ENCODE results near the gene PTGES2. TPM values are rescaled to one million over a fixed set of nuclear protein-coding genes. Genes with fewer than 3 reads are reported as not detected.

PTGES2 gene
- total and polyA plus RNA-seq, 9 of the 15 experiments (the other 6 are each of a cell fraction or from before 2014, with no cell fraction given): 2.4 to 196 (median 90.1) TPM

DNA sequence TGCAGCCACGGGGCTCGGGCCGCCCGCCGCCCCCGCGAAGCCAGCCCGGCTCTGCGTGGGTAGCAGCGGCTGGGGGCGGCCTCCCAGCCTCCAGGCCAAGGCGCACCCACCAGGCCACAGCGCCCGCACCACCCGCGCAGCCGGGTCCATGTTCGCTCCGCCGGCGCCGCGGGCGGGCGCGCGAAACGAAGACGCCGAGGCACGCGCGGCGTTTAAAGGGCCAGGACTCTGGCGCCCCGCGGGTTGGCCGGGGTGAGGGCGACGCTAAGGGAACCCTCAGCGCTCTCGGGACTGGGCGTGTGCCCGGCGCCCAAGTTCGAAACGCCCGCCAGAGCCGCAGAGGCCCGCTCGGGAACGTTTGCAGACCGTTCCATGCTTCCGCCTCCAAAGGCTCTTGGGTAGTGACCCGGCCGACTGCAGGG lies at the start of gene PTGES2 (continued):
- peak; percentile 74 for TF ChIP-seq HNRNPL (IDR thresholded peaks at IDR 0.05; ENCODE audit: low read depth, low read length)
- TF ChIP-seq TARDBP (IDR thresholded peaks at IDR 0.05): peak; percentile 52; the same call in 1 of the 2 replicates
- TF ChIP-seq GABPB1 (CRISPR knock-in tag; IDR thresholded peaks at IDR 0.05): no peak
- TF ChIP-seq, protein P1, sequence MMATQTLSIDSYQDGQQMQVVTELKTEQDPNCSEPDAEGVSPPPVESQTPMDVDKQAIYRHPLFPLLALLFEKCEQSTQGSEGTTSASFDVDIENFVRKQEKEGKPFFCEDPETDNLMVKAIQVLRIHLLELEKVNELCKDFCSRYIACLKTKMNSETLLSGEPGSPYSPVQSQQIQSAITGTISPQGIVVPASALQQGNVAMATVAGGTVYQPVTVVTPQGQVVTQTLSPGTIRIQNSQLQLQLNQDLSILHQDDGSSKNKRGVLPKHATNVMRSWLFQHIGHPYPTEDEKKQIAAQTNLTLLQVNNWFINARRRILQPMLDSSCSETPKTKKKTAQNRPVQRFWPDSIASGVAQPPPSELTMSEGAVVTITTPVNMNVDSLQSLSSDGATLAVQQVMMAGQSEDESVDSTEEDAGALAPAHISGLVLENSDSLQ (IDR thresholded peaks at IDR 0.05): no peak
- no peak for TF ChIP-seq DDX20 (tag; IDR thresholded peaks at IDR 0.05; ENCODE audit: low read depth)
- TF ChIP-seq RFX1 (IDR thresholded peaks at IDR 0.05): no peak
- no peak for TF ChIP-seq PURB (CRISPR knock-in tag; IDR thresholded peaks at IDR 0.05; ENCODE audit: low read depth)
- TF ChIP-seq, protein P2, sequence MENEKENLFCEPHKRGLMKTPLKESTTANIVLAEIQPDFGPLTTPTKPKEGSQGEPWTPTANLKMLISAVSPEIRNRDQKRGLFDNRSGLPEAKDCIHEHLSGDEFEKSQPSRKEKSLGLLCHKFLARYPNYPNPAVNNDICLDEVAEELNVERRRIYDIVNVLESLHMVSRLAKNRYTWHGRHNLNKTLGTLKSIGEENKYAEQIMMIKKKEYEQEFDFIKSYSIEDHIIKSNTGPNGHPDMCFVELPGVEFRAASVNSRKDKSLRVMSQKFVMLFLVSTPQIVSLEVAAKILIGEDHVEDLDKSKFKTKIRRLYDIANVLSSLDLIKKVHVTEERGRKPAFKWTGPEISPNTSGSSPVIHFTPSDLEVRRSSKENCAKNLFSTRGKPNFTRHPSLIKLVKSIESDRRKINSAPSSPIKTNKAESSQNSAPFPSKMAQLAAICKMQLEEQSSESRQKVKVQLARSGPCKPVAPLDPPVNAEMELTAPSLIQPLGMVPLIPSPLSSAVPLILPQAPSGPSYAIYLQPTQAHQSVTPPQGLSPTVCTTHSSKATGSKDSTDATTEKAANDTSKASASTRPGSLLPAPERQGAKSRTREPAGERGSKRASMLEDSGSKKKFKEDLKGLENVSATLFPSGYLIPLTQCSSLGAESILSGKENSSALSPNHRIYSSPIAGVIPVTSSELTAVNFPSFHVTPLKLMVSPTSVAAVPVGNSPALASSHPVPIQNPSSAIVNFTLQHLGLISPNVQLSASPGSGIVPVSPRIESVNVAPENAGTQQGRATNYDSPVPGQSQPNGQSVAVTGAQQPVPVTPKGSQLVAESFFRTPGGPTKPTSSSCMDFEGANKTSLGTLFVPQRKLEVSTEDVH (IDR thresholded peaks at IDR 0.05; ENCODE audit: low read depth, partially characterized antibody): no peak
- TF ChIP-seq SLC30A9 (CRISPR knock-in tag; IDR thresholded peaks at IDR 0.05): no peak
- TF ChIP-seq, protein P3, sequence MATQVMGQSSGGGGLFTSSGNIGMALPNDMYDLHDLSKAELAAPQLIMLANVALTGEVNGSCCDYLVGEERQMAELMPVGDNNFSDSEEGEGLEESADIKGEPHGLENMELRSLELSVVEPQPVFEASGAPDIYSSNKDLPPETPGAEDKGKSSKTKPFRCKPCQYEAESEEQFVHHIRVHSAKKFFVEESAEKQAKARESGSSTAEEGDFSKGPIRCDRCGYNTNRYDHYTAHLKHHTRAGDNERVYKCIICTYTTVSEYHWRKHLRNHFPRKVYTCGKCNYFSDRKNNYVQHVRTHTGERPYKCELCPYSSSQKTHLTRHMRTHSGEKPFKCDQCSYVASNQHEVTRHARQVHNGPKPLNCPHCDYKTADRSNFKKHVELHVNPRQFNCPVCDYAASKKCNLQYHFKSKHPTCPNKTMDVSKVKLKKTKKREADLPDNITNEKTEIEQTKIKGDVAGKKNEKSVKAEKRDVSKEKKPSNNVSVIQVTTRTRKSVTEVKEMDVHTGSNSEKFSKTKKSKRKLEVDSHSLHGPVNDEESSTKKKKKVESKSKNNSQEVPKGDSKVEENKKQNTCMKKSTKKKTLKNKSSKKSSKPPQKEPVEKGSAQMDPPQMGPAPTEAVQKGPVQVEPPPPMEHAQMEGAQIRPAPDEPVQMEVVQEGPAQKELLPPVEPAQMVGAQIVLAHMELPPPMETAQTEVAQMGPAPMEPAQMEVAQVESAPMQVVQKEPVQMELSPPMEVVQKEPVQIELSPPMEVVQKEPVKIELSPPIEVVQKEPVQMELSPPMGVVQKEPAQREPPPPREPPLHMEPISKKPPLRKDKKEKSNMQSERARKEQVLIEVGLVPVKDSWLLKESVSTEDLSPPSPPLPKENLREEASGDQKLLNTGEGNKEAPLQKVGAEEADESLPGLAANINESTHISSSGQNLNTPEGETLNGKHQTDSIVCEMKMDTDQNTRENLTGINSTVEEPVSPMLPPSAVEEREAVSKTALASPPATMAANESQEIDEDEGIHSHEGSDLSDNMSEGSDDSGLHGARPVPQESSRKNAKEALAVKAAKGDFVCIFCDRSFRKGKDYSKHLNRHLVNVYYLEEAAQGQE (IDR thresholded peaks at IDR 0.05; ENCODE audit: borderline replicate concordance): no peak
- TF ChIP-seq, protein P3 (CRISPR knock-in tag; IDR thresholded peaks at IDR 0.05; ENCODE audit: low read depth): no peak
- TF ChIP-seq SAFB (IDR thresholded peaks at IDR 0.05; ENCODE audit: borderline replicate concordance, low read depth, low read length): peak; percentile 33; the same call in 1 of the 2 replicates
- TF ChIP-seq, protein P4, sequence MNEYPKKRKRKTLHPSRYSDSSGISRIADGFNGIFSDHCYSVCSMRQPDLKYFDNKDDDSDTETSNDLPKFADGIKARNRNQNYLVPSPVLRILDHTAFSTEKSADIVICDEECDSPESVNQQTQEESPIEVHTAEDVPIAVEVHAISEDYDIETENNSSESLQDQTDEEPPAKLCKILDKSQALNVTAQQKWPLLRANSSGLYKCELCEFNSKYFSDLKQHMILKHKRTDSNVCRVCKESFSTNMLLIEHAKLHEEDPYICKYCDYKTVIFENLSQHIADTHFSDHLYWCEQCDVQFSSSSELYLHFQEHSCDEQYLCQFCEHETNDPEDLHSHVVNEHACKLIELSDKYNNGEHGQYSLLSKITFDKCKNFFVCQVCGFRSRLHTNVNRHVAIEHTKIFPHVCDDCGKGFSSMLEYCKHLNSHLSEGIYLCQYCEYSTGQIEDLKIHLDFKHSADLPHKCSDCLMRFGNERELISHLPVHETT (CRISPR knock-in tag; conservative IDR thresholded peaks at IDR 0.05 in 1 of 2, IDR thresholded peaks at IDR 0.05 in 1 of 2): no peak
- no peak for TF ChIP-seq SMARCE1 (IDR thresholded peaks at IDR 0.05)
